ENCODE results near the gene NUSAP1. TPM values are rescaled to one million over a fixed set of nuclear protein-coding genes. Genes with fewer than 3 reads are reported as not detected.
"Not testable (repeated sequence)": the region's sequence is repeated elsewhere in the genome, so short reads cannot be mapped to it uniquely, and the experiment has no call there.

Gene NUSAP1
- total and polyA plus RNA-seq, 5 donors from 2014 or later = 9.9 to 30.8 (median 18.0) TPM

GRCh38 chr15:41354371-41354770 is 21.7 kb downstream of the NUSAP1 start:
- Mint-ChIP-seq H3K27ac (no peak overlapping the region), H3K36me3 (peaks cover 9% of the 10 kb centered on the region)
- ATAC-seq (ENCODE audit: low read depth in 2 of 2) = no peak

GRCh38 chr15:41367418-41367817 is 34.7 kb downstream of the NUSAP1 start:
- Mint-ChIP-seq H3K9me3 (no peaks in the 10 kb centered on the region), H3K36me3 (no peaks in the 10 kb centered on the region), H3K4me3 (no peak overlapping the region)

More at GRCh38 chr15:41354371-41354770, 21.7 kb downstream of the NUSAP1 start:
- H3K9me3 ChIP-seq (ENCODE audit: control insufficient read depth in 2 of 2, low read length in 2 of 2) = no peaks in the 10 kb centered on the region
- H3K9me3 Mint-ChIP-seq = no peaks in the 10 kb centered on the region
- H3K27ac ChIP-seq (ENCODE audit: insufficient read depth, low read length, poor library complexity, severe bottlenecking) = no peak overlapping the region
- no peaks in the 10 kb centered on the region for H3K27me3 Mint-ChIP-seq
- no peaks in the 10 kb centered on the region for H3K27me3 ChIP-seq (ENCODE audit: control insufficient read depth, insufficient read depth, low read length)
- DNase-seq = no peak
- H3K4me3 Mint-ChIP-seq = no peak overlapping the region
- H3K4me3 ChIP-seq (ENCODE audit: low read depth, low read length) = no peak overlapping the region
- peaks cover 9% of the 10 kb centered on the region for H3K36me3 ChIP-seq (ENCODE audit: control insufficient read depth, insufficient read depth, low read length)
- no peaks in the 10 kb centered on the region for H3K4me1 Mint-ChIP-seq
- H3K4me1 ChIP-seq (ENCODE audit: control insufficient read depth, insufficient read depth, low read length, poor library complexity, severe bottlenecking) = no peaks in the 10 kb centered on the region

DNA sequence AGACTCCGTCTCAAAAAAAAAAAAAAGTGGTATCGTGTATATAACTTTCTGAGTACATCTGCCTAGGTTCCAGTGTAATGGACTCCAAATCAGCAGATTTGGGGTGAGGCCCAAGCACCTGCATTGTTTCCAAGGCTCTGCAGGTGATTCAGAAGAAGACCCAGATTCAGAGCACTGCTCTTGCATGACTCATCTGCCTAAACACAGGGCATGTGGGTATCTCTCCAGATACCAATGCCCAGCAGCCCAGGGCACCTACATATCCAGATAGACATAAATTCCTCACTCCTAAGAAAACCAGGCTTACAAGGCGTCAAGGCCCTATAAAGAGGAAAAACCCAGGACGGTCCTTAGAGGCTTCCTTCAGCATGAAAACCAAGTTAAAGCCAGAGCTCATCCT is 45.3 kb downstream of the NUSAP1 start:
- no peaks in the 10 kb centered on the region for H3K27me3 Mint-ChIP-seq
- Histone ChIP-seq H3K27ac (ENCODE audit: insufficient read depth, low read length, poor library complexity, severe bottlenecking) (no peak overlapping the region), H3K4me3 (ENCODE audit: low read depth, low read length) (no peak overlapping the region), H3K36me3 (ENCODE audit: control insufficient read depth, insufficient read depth, low read length) (peaks cover 5% of the 10 kb centered on the region), H3K27me3 (ENCODE audit: control insufficient read depth, insufficient read depth, low read length) (no peaks in the 10 kb centered on the region), H3K9me3 (ENCODE audit: control insufficient read depth in 2 of 2, low read length in 2 of 2) (no peaks in the 10 kb centered on the region), H3K4me1 (ENCODE audit: control insufficient read depth, insufficient read depth, low read length, poor library complexity, severe bottlenecking) (no peaks in the 10 kb centered on the region)
- peaks cover 11% of the 10 kb centered on the region for H3K36me3 Mint-ChIP-seq
- H3K9me3 Mint-ChIP-seq = no peaks in the 10 kb centered on the region
- no peaks in the 10 kb centered on the region for H3K4me1 Mint-ChIP-seq
- ATAC-seq (ENCODE audit: low read depth in 2 of 2) (no peak), DNase-seq (no peak)
- peak overlapping the region in 1 of 3 donors; percentile 69 for H3K27ac Mint-ChIP-seq
- no peak overlapping the region for H3K4me3 Mint-ChIP-seq

More at GRCh38 chr15:41367418-41367817, 34.7 kb downstream of the NUSAP1 start:
- Histone ChIP-seq H3K36me3 (ENCODE audit: control insufficient read depth, insufficient read depth, low read length) (peaks cover 3% of the 10 kb centered on the region), H3K27ac (ENCODE audit: insufficient read depth, low read length, poor library complexity, severe bottlenecking) (no peak overlapping the region), H3K4me1 (ENCODE audit: control insufficient read depth, insufficient read depth, low read length, poor library complexity, severe bottlenecking) (no peaks in the 10 kb centered on the region), H3K4me3 (ENCODE audit: low read depth, low read length) (no peak overlapping the region), H3K27me3 (ENCODE audit: control insufficient read depth, insufficient read depth, low read length) (no peaks in the 10 kb centered on the region), H3K9me3 (ENCODE audit: control insufficient read depth in 2 of 2, low read length in 2 of 2) (no peaks in the 10 kb centered on the region)
- ATAC-seq (ENCODE audit: low read depth in 2 of 2) (no peak), DNase-seq (no peak)
- Mint-ChIP-seq H3K27ac (peak overlapping the region in 2 of 3 donors; percentile 20 to 67), H3K4me1 (peaks cover 0 to 12% (median 2%) of the 10 kb centered on the region in 4 donors), H3K27me3 (no peaks in the 10 kb centered on the region)

- H3K27me3 ChIP-seq (ENCODE audit: control insufficient read depth, insufficient read depth, low read length); H3K27ac ChIP-seq (ENCODE audit: insufficient read depth, low read length, poor library complexity, severe bottlenecking); H3K4me3 Mint-ChIP-seq; H3K9me3 ChIP-seq (ENCODE audit: control insufficient read depth in 2 of 2, low read length in 2 of 2); H3K9me3 Mint-ChIP-seq; H3K4me1 Mint-ChIP-seq; H3K4me3 ChIP-seq (ENCODE audit: low read depth, low read length); H3K4me1 ChIP-seq (ENCODE audit: control insufficient read depth, insufficient read depth, low read length, poor library complexity, severe bottlenecking); ATAC-seq (ENCODE audit: low read depth in 2 of 2); H3K27ac Mint-ChIP-seq; DNase-seq; H3K27me3 Mint-ChIP-seq: not testable (repeated sequence)
- H3K36me3 Mint-ChIP-seq = peaks cover 23% of the 10 kb centered on the region
- peaks cover 20% of the 10 kb centered on the region for H3K36me3 ChIP-seq (ENCODE audit: control insufficient read depth, insufficient read depth, low read length)
These were observed 51.5 kb downstream of the NUSAP1 start for GRCh38 chr15:41383974-41384749.

GRCh38 chr15:41387646-41388045 is 55.0 kb downstream of the NUSAP1 start:
- peaks cover 22% of the 10 kb centered on the region for H3K36me3 Mint-ChIP-seq

GRCh38 chr15:41392659-41393058 is 60.0 kb downstream of the NUSAP1 start:
- no peaks in the 10 kb centered on the region for H3K4me1 ChIP-seq (ENCODE audit: control insufficient read depth, insufficient read depth, low read length, poor library complexity, severe bottlenecking)
- Mint-ChIP-seq H3K4me3 (no peak overlapping the region), H3K27ac (peak overlapping the region in 1 of 3 donors; percentile 7), H3K27me3 (no peaks in the 10 kb centered on the region), H3K36me3 (peaks cover 30% of the 10 kb centered on the region), H3K9me3 (no peaks in the 10 kb centered on the region), H3K4me1 (peaks cover 13 to 23% (median 18%) of the 10 kb centered on the region in 4 donors)
- ATAC-seq (ENCODE audit: low read depth in 2 of 2) (no peak), DNase-seq (no peak)
- H3K27me3 ChIP-seq (ENCODE audit: control insufficient read depth, insufficient read depth, low read length) = no peaks in the 10 kb centered on the region
- H3K27ac ChIP-seq (ENCODE audit: insufficient read depth, low read length, poor library complexity, severe bottlenecking) = no peak overlapping the region
- no peak overlapping the region for H3K4me3 ChIP-seq (ENCODE audit: low read depth, low read length)
- peaks cover 41% of the 10 kb centered on the region for H3K36me3 ChIP-seq (ENCODE audit: control insufficient read depth, insufficient read depth, low read length)
- H3K9me3 ChIP-seq (ENCODE audit: control insufficient read depth in 2 of 2, low read length in 2 of 2) = no peaks in the 10 kb centered on the region

More at GRCh38 chr15:41387646-41388045, 55.0 kb downstream of the NUSAP1 start:
- Mint-ChIP-seq H3K4me1 (peaks cover 2 to 5% (median 4%) of the 10 kb centered on the region in 4 donors), H3K27ac (peak overlapping the region in 2 of 3 donors; percentile 48 to 76), H3K4me3 (no peak overlapping the region), H3K9me3 (no peaks in the 10 kb centered on the region), H3K27me3 (no peaks in the 10 kb centered on the region)
- H3K27ac ChIP-seq (ENCODE audit: insufficient read depth, low read length, poor library complexity, severe bottlenecking) = no peak overlapping the region
- peaks cover 27% of the 10 kb centered on the region for H3K36me3 ChIP-seq (ENCODE audit: control insufficient read depth, insufficient read depth, low read length)
- H3K9me3 ChIP-seq (ENCODE audit: control insufficient read depth in 2 of 2, low read length in 2 of 2) = no peaks in the 10 kb centered on the region
- DNase-seq = no peak
- no peaks in the 10 kb centered on the region for H3K4me1 ChIP-seq (ENCODE audit: control insufficient read depth, insufficient read depth, low read length, poor library complexity, severe bottlenecking)
- H3K4me3 ChIP-seq (ENCODE audit: low read depth, low read length) = no peak overlapping the region
- H3K27me3 ChIP-seq (ENCODE audit: control insufficient read depth, insufficient read depth, low read length) = no peaks in the 10 kb centered on the region
- no peak for ATAC-seq (ENCODE audit: low read depth in 2 of 2)

DNA sequence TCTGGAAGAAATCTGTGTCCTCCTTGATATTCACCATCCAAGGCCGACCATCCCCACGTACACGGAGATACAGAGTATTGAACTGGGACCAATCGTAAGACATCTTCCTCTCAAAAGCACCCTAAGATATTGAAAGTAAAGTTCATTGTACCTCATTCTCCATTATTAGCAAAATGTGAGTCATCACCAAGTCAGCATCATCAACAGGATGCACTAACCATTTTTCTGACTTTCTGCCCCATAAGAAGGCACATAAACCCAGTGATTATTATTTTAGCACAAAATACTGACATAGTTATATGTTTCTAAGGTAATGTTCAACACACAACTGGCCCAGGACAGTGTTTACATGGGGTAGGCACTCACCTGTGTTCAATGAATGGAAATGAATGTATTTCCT is 62.2 kb downstream of the NUSAP1 start:
- Histone ChIP-seq H3K27ac (ENCODE audit: insufficient read depth, low read length, poor library complexity, severe bottlenecking) (no peak overlapping the region), H3K36me3 (ENCODE audit: control insufficient read depth, insufficient read depth, low read length) (peaks cover 28% of the 10 kb centered on the region), H3K27me3 (ENCODE audit: control insufficient read depth, insufficient read depth, low read length) (no peaks in the 10 kb centered on the region), H3K4me3 (ENCODE audit: low read depth, low read length) (no peak overlapping the region), H3K9me3 (ENCODE audit: control insufficient read depth in 2 of 2, low read length in 2 of 2) (no peaks in the 10 kb centered on the region), H3K4me1 (ENCODE audit: control insufficient read depth, insufficient read depth, low read length, poor library complexity, severe bottlenecking) (no peaks in the 10 kb centered on the region)
- peak overlapping the region in 1 of 4 donors; percentile 33 for H3K4me3 Mint-ChIP-seq
- peak in 1 of 3 donors; percentile 64 for DNase-seq
- peaks cover 13 to 23% (median 18%) of the 10 kb centered on the region in 4 donors for H3K4me1 Mint-ChIP-seq
- no peaks in the 10 kb centered on the region for H3K27me3 Mint-ChIP-seq
- peak overlapping the region in 1 of 3 donors; percentile 28 for H3K27ac Mint-ChIP-seq
- H3K9me3 Mint-ChIP-seq = no peaks in the 10 kb centered on the region
- peak; percentile 52 to 64 for ATAC-seq (ENCODE audit: low read depth in 2 of 2)
- H3K36me3 Mint-ChIP-seq = peaks cover 23% of the 10 kb centered on the region

- no peaks in the 10 kb centered on the region for H3K9me3 Mint-ChIP-seq
- H3K27ac Mint-ChIP-seq = peak overlapping the region in 2 of 3 donors; percentile 59 to 91
- Histone ChIP-seq H3K9me3 (ENCODE audit: control insufficient read depth in 2 of 2, low read length in 2 of 2) (no peaks in the 10 kb centered on the region), H3K27me3 (ENCODE audit: control insufficient read depth, insufficient read depth, low read length) (no peaks in the 10 kb centered on the region), H3K4me1 (ENCODE audit: control insufficient read depth, insufficient read depth, low read length, poor library complexity, severe bottlenecking) (no peaks in the 10 kb centered on the region), H3K4me3 (ENCODE audit: low read depth, low read length) (no peak overlapping the region), H3K36me3 (ENCODE audit: control insufficient read depth, insufficient read depth, low read length) (peaks cover 27% of the 10 kb centered on the region), H3K27ac (ENCODE audit: insufficient read depth, low read length, poor library complexity, severe bottlenecking) (no peak overlapping the region)
- peak overlapping the region in 2 of 4 donors; percentile 7 to 12 for H3K4me3 Mint-ChIP-seq
- no peak for DNase-seq
- H3K36me3 Mint-ChIP-seq = peaks cover 23% of the 10 kb centered on the region
- H3K4me1 Mint-ChIP-seq = peaks cover 13 to 25% (median 22%) of the 10 kb centered on the region in 4 donors
- ATAC-seq (ENCODE audit: low read depth in 2 of 2) = no peak
- no peaks in the 10 kb centered on the region for H3K27me3 Mint-ChIP-seq
These were observed 63.4 kb downstream of the NUSAP1 start for GRCh38 chr15:41396111-41396510.
